GM12891 (cell line): ENCODE results near the gene COL1A2.

ENCODE experiments used
- PAX5 ChIP-seq: IDR thresholded peaks from 2 replicates; pipeline ENCODE4 v1.6.1; 2011; ENCODE audit warnings: low read length, moderate library complexity, mild to moderate bottlenecking; ENCODE audit not compliant: insufficient read depth, severe bottlenecking
- POLR2A ChIP-seq: IDR thresholded peaks from 2 replicates; pipeline ENCODE4 v1.6.1; 2011; ENCODE audit warnings: low read depth, low read length, control low read depth
- POLR2AphosphoS5 ChIP-seq: IDR thresholded peaks from 2 replicates; pipeline ENCODE4 v1.6.1; 2011; ENCODE audit warnings: low read depth, low read length, control low read depth
- POU2F2 ChIP-seq: IDR thresholded peaks from 2 replicates; pipeline ENCODE4 v1.6.1; 2011; ENCODE audit warnings: low read depth, mild to moderate bottlenecking, control low read depth, low read length, moderate library complexity
- SPI1 ChIP-seq: IDR thresholded peaks from 2 replicates; pipeline ENCODE4 v1.6.1; 2011; ENCODE audit warnings: low read depth, low read length, control low read depth
- TAF1 ChIP-seq: IDR thresholded peaks from 2 replicates; pipeline ENCODE4 v1.6.1; 2011; ENCODE audit warnings: low read depth, low read length, control low read depth

DNA sequence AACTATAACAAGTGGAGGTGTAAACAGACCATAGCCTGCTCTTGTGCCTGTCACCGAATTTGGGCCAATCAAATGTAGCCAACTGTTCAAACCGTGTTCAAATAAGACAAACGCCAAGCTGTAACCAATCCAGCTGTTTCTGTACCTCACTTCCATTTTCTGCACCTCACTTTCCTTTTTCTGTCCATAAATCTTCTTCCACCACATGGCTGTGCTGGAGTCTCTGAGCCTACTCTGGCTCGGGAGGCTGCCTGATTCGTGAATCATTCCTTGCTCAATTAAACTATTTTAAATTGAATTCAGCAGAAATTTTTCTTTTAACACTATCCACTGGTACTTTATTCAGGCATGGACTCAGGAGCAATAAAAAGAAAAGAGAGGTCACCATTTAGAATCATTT, 29.9 kb upstream of the COL1A2 start:
- TF ChIP-seq TAF1 (no peak), POLR2A (no peak), POLR2AphosphoS5 (no peak), PAX5 (no peak), SPI1 (no peak), POU2F2 (no peak)
